ENCODE data around the gene ZNF273. TPM values are rescaled to one million over a fixed set of nuclear protein-coding genes. Genes with fewer than 3 reads are reported as not detected.
A peak's percentile ranks its signal among the peaks of the same experiment; 100 is the strongest.

ZNF273 gene
- total RNA-seq, 1 donor from 2014 or later, result 1.7 TPM

- TF ChIP-seq, protein P1, sequence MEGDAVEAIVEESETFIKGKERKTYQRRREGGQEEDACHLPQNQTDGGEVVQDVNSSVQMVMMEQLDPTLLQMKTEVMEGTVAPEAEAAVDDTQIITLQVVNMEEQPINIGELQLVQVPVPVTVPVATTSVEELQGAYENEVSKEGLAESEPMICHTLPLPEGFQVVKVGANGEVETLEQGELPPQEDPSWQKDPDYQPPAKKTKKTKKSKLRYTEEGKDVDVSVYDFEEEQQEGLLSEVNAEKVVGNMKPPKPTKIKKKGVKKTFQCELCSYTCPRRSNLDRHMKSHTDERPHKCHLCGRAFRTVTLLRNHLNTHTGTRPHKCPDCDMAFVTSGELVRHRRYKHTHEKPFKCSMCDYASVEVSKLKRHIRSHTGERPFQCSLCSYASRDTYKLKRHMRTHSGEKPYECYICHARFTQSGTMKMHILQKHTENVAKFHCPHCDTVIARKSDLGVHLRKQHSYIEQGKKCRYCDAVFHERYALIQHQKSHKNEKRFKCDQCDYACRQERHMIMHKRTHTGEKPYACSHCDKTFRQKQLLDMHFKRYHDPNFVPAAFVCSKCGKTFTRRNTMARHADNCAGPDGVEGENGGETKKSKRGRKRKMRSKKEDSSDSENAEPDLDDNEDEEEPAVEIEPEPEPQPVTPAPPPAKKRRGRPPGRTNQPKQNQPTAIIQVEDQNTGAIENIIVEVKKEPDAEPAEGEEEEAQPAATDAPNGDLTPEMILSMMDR (IDR thresholded peaks at IDR 0.05), result no peak
- H3K4me1 Mint-ChIP-seq (ENCODE audit: low read depth), result no peaks in the 10 kb centered on the region
- no peak for DNase-seq (ENCODE audit: low spot score)
- no peaks in the 10 kb centered on the region for H3K36me3 Mint-ChIP-seq (ENCODE audit: low read depth)
- no peak overlapping the region for H3K27ac Mint-ChIP-seq (ENCODE audit: unreplicated experiment)
- no peaks in the 10 kb centered on the region for H3K27me3 Mint-ChIP-seq (ENCODE audit: low read depth)
- peaks cover 4% of the 10 kb centered on the region for H3K9me3 Mint-ChIP-seq (ENCODE audit: low read depth)
- no peak overlapping the region for H3K4me3 Mint-ChIP-seq (ENCODE audit: unreplicated experiment)
Observed at GRCh38 chr7:64863969-64864368, 39.1 kb upstream of the ZNF273 start.

DNA sequence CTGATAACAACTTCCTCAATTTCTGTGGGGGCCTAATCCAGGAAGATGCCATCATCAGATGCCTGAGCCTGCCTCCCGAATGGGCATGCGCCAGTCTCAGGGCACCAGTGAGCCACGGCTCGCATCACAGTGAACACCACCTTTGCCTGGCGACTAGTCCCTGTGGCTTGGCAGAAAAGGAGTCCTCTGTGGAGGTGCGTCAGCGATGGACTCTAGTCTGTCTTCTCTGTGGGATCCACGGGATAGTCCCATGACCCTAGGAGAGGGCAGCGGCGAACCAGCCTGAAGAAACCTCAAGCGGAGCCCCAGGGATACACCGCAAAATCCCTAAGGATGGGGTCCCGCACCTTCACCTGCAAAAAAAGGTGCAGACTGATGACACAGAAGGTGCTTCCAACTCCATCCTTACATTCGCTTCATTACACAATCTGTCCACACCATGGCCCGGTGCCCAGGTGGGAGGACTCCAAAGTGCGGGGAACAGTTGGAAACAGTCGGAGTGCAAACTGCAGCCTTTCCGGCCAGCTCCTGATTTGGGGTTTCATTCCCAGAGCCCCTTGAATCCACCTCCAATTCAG, 35.1 kb upstream of the ZNF273 start:
- DNase-seq (ENCODE audit: low spot score), result no peak
- Mint-ChIP-seq H3K27ac (ENCODE audit: unreplicated experiment) (no peak overlapping the region), H3K27me3 (ENCODE audit: low read depth) (no peaks in the 10 kb centered on the region), H3K9me3 (ENCODE audit: low read depth) (peaks cover 9% of the 10 kb centered on the region), H3K36me3 (ENCODE audit: low read depth) (no peaks in the 10 kb centered on the region), H3K4me3 (ENCODE audit: unreplicated experiment) (no peak overlapping the region), H3K4me1 (ENCODE audit: low read depth) (no peaks in the 10 kb centered on the region)
- TF ChIP-seq, protein P1 (IDR thresholded peaks at IDR 0.05), result no peak

DNA sequence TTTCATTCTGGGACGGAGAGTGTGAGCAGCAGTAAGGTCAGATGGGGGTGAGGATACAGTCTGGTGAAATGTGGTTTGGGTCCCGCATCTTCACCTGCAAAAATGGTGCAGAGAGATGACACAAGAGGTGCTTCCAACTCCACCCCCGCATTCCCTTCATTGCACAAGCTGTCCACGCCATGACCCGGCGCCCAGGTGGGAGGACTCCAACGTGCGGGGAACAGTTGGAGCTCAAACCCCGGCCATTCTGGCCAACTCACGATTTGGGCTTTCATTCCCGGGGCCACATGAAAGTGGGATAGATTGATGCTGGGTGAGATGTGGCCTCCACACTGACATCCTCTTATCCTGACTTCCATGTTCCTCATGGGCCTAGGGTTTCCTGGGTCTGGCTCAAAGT, 34.6 kb upstream of the ZNF273 start:
- Mint-ChIP-seq H3K27me3 (ENCODE audit: low read depth) (no peaks in the 10 kb centered on the region), H3K4me1 (ENCODE audit: low read depth) (no peaks in the 10 kb centered on the region), H3K36me3 (ENCODE audit: low read depth) (no peaks in the 10 kb centered on the region), H3K4me3 (ENCODE audit: unreplicated experiment) (no peak overlapping the region), H3K27ac (ENCODE audit: unreplicated experiment) (no peak overlapping the region), H3K9me3 (ENCODE audit: low read depth) (peaks cover 6% of the 10 kb centered on the region)
- TF ChIP-seq, protein P1 (IDR thresholded peaks at IDR 0.05), result no peak
- DNase-seq (ENCODE audit: low spot score), result no peak

- TF ChIP-seq, protein P1 (IDR thresholded peaks at IDR 0.05), result no peak
- no peaks in the 10 kb centered on the region for H3K4me1 Mint-ChIP-seq (ENCODE audit: low read depth)
- H3K36me3 Mint-ChIP-seq (ENCODE audit: low read depth), result no peaks in the 10 kb centered on the region
- H3K9me3 Mint-ChIP-seq (ENCODE audit: low read depth), result peaks cover 6% of the 10 kb centered on the region
- H3K4me3 Mint-ChIP-seq (ENCODE audit: unreplicated experiment), result no peak overlapping the region
- no peak for DNase-seq (ENCODE audit: low spot score)
- H3K27me3 Mint-ChIP-seq (ENCODE audit: low read depth), result no peaks in the 10 kb centered on the region
- H3K27ac Mint-ChIP-seq (ENCODE audit: unreplicated experiment), result no peak overlapping the region
Observed at GRCh38 chr7:64869121-64869725, 33.9 kb upstream of the ZNF273 start.

DNA sequence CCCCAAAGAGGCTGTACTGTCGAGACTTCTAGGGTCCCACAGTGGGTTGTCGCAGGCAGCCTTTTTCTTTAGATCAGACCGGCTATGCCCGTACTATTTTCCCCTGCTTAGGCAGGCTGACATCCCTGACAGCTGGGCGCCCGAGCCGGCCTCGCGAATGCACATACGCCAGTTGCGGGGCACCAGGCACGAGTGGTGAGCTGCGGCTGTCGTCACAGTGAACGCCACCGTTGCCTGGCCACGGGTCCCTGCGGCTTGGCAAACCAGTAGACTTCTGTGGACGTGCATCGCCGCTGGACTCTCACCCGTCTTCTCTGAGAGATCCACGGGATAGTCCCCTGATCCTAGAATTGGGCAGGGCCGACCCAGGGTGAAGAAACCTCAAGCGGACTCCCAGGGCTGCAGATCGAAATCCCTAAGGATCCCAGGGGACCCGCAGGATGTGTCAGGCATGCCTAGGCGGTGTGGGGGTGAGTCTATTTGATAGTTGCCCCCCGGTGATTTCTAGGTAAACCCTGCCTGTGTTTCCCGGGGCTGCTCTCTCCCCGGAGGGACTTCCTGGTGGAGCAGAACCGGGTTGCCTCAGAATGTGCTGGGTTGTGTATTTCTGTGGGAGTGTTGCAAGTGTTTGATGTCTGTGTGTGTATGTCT, 33.0 kb upstream of the ZNF273 start:
- no peak overlapping the region for H3K4me3 Mint-ChIP-seq (ENCODE audit: unreplicated experiment)
- TF ChIP-seq, protein P1 (IDR thresholded peaks at IDR 0.05), result no peak
- peak; percentile 91 for DNase-seq (ENCODE audit: low spot score)
- no peaks in the 10 kb centered on the region for H3K36me3 Mint-ChIP-seq (ENCODE audit: low read depth)
- H3K27me3 Mint-ChIP-seq (ENCODE audit: low read depth), result no peaks in the 10 kb centered on the region
- no peak overlapping the region for H3K27ac Mint-ChIP-seq (ENCODE audit: unreplicated experiment)
- no peaks in the 10 kb centered on the region for H3K4me1 Mint-ChIP-seq (ENCODE audit: low read depth)
- peaks cover 6% of the 10 kb centered on the region for H3K9me3 Mint-ChIP-seq (ENCODE audit: low read depth)

All from chondrocyte (in vitro differentiated cells).